NB4 (cell line): ENCODE data around the gene NCK2.
A peak's percentile ranks its signal among the peaks of the same experiment; 100 is the strongest.

ENCODE experiments used
- DNase-seq: peaks from one replicate; pipeline ENCODE4 v3.0.0; 2010; ENCODE audit warnings: low read depth
- H3K4me3 ChIP-seq: one replicate; pipeline ENCODE4 v1.5.1; 2011; ENCODE audit warnings: mild to moderate bottlenecking, low read depth, low read length, moderate library complexity
- MAX ChIP-seq: IDR thresholded peaks from 2 replicates; pipeline ENCODE4 v1.6.1; 2011; ENCODE audit warnings: low read depth, low read length
- MYC ChIP-seq: IDR thresholded peaks from 2 replicates; pipeline ENCODE4 v1.6.1; 2011; ENCODE audit warnings: low read depth, low read length
- POLR2A ChIP-seq: IDR thresholded peaks from 2 replicates; pipeline ENCODE4 v1.6.1; 2011; ENCODE audit warnings: mild to moderate bottlenecking; ENCODE audit not compliant: insufficient read length; ENCODE audit errors: extremely low read depth
- TF ChIP-seq, protein P1 (sequence below): IDR thresholded peaks from one replicate; pipeline ENCODE4 v1.5.1; 2012; ENCODE audit warnings: low read depth, low read length

NCK2 gene

DNA sequence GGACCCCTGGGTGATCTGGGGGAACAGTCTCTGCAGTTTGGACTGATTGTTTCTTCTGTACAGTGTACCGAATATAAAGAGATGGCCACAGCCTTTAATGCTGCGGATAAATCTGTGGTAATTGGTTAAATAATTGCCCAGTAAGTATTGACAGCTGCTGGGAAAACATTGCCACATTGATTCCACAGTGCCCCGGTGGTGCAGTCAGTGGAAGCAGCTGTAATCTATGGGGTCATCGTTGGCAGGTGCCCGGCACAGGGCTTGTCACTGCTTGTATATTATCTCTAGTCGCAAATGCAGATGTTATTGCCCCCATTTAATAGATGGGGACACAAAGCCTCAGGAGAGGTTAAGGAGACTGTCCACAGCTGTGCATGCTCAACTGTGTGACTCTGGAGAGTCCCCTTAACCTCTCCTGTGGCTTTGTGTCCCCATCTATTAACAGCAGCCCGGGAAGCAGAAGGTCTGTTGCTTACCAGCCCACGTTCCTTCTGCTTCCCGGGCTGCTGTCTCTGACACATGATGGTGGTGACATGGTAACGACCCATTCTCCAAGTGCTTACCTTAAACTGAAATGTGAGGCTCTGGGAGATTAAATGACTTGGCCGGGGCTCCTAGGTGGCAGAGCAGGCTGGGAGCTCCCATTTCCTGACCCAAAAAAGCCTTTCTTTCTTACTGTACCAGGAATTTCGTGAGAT is 76.9 kb downstream of the NCK2 start:
- H3K4me3 ChIP-seq: no peak overlapping the region
- TF ChIP-seq MYC (no peak), MAX (no peak), POLR2A (no peak)
- TF ChIP-seq, protein P1, sequence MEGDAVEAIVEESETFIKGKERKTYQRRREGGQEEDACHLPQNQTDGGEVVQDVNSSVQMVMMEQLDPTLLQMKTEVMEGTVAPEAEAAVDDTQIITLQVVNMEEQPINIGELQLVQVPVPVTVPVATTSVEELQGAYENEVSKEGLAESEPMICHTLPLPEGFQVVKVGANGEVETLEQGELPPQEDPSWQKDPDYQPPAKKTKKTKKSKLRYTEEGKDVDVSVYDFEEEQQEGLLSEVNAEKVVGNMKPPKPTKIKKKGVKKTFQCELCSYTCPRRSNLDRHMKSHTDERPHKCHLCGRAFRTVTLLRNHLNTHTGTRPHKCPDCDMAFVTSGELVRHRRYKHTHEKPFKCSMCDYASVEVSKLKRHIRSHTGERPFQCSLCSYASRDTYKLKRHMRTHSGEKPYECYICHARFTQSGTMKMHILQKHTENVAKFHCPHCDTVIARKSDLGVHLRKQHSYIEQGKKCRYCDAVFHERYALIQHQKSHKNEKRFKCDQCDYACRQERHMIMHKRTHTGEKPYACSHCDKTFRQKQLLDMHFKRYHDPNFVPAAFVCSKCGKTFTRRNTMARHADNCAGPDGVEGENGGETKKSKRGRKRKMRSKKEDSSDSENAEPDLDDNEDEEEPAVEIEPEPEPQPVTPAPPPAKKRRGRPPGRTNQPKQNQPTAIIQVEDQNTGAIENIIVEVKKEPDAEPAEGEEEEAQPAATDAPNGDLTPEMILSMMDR: no peak
- DNase-seq: peak; percentile 43

DNA sequence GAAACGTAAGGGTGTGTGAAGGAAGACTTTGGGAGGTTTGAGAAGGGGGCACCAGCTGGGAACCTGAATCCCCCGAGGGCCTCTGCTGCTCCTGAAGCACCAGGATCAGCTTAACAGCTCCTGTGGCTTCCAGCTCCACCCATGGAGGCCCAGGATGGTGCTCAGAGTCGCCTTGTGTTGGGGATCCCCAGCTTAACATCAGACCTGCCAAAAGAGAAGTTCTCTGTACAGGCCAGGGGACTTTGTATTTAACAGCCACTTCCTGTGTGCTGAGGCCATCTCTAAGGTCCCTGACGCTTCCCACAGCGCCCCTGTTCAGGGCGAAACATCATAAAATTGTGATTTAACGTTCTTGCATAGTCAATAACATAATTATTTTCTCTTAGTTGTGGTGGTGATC is 77.5 kb downstream of the NCK2 start:
- no peak for TF ChIP-seq MYC
- TF ChIP-seq, protein P1: no peak
- no peak for TF ChIP-seq MAX
- TF ChIP-seq POLR2A: no peak
- H3K4me3 ChIP-seq: no peak overlapping the region
- DNase-seq: peak; percentile 68

DNA sequence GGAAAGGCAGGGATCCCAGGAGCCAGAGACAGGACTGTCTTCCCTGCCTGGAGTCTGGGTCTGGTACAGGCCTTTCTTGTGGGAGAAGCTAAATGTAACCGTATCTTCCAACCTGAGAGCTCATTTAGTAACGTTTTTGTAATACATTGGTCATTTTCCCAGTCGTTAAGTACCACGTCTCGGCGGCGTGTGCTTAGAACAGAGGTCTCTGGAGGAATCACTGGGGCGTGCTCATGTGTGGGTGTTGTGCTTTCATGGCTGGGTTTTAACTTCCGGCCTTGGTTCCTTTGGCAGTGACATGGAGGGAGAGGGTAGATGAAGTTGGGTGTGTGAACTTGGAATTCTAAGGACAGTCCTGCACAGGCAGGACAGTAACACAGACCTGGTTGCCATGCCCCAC is 79.7 kb downstream of the NCK2 start:
- H3K4me3 ChIP-seq: no peak overlapping the region
- no peak for TF ChIP-seq MAX
- no peak for TF ChIP-seq MYC
- TF ChIP-seq, protein P1: no peak
- no peak for TF ChIP-seq POLR2A
- no peak for DNase-seq

- no peak overlapping the region for H3K4me3 ChIP-seq
- TF ChIP-seq MAX (no peak), MYC (no peak; the same call in 1 of the 2 replicates), POLR2A (no peak)
- TF ChIP-seq, protein P1: no peak
- peak; percentile 85 for DNase-seq
Measured at GRCh38 chr2:105827351-105828096, 82.8 kb downstream of the NCK2 start.

DNA sequence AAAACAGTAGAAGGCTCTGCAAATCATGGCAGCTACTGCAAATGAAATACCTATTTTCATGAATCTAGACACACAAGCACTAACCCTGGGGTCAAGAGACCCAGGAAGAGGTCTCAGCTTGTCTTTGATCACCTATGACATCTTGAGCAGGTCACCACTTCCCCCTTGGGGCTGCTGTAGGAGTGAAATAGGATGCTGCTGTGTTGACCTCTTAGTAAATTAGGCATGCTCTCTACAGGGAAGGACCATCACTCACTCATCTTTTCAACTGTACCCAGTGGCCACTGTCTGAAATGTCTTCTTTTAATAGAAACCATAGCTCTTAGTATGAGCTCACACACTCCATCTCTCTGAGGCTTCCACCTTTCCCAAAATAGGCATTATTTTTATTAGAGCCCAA is 83.8 kb downstream of the NCK2 start:
- no peak for DNase-seq
- no peak overlapping the region for H3K4me3 ChIP-seq
- TF ChIP-seq MYC: no peak
- no peak for TF ChIP-seq POLR2A
- TF ChIP-seq, protein P1: no peak
- TF ChIP-seq MAX: no peak
